HG03097 (cell line): ENCODE results near the gene FXYD3.
"Not testable (repeated sequence)": the region's sequence is repeated elsewhere in the genome, so short reads cannot be mapped to it uniquely, and the experiment has no call there.

Experiments used
- ATAC-seq: cut with Tn5 transposase; IDR thresholded peaks from one replicate; pipeline ENCODE4 v1.9.1; 2021; ENCODE audit not compliant: unreplicated experiment, low FRiP score

Gene FXYD3

GRCh38 chr19:35085947-35086346 lies 29.7 kb upstream of the FXYD3 start:
- no peak for ATAC-seq

- no peak for ATAC-seq
Observed at GRCh38 chr19:35086455-35086854, 29.2 kb upstream of the FXYD3 start.

DNA sequence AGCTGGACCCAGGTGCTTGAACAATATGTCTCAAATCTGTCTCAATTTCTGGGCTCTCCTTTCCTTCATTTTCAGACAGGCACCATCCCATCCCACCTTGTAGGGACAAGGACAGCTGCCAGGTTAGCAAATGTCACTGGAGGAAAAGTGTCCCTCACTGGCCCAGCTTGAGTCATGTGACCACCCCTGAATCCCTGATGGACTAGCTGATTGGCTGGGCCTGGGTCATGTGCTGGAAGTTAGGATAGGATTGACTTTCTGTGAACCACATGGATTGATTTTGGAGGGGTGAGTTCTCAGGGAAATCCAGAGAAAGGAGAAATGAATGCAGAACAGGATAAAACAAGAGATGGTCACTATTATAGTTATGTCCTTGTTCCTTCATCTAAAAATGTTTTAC lies 28.2 kb upstream of the FXYD3 start:
- ATAC-seq = no peak

GRCh38 chr19:35088131-35088913 lies 27.3 kb upstream of the FXYD3 start:
- no peak for ATAC-seq

DNA sequence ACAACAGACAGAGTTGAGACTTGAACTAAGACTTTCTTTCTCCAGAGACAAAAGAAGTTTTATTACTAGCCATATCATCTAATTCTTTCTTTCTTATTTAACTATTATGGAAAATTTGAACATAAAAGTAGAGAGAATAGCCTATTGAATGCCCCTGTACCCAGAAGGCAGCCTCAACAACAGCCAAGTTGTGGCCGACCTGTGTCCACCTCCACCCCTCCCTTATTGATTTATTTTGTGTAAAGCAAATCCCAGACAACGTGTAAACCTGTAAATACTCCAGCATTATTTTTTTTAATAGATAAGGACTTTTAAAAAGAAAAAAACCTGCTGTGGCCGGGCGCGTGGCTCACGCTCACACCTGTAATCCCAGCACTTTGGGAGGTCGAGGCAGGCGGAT lies 26.1 kb upstream of the FXYD3 start:
- no peak for ATAC-seq

DNA sequence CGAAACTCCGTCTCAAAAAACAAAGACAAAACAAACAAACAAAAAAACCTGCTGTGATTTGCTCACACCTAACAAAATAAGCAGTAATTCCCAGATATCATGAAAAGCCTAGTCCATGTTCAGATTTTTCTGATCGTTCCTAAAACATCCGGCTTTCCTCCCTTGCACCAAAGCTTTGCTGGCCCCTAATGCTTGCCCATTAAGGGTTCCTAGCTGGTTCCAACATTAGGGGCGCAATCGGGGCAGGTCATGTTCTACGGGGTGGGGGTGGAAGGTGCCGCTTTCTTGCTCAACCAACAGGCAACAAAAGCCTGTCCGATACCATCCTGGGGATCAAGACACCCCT lies 25.5 kb upstream of the FXYD3 start:
- no peak for ATAC-seq

- ATAC-seq = no peak
Observed at GRCh38 chr19:35090506-35091214, 25.0 kb upstream of the FXYD3 start.

DNA sequence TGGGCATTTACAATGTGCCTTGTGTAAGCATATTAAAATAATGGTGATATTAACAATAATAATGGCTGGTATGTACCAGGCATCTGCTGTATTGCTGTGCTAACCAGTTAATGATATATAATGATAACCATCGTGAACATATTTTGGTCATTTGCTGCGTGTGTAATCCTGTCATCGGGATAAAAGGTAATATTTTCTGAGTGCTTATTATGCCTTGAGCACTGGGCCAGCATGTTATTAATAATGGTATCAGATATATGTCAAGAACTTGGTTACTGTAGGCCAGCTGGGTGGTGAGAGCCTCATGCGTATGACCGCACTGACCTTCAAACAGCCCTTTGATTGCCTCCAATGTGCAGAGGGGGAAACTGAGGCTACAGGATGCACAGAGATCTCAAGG lies 22.2 kb upstream of the FXYD3 start:
- no peak for ATAC-seq

DNA sequence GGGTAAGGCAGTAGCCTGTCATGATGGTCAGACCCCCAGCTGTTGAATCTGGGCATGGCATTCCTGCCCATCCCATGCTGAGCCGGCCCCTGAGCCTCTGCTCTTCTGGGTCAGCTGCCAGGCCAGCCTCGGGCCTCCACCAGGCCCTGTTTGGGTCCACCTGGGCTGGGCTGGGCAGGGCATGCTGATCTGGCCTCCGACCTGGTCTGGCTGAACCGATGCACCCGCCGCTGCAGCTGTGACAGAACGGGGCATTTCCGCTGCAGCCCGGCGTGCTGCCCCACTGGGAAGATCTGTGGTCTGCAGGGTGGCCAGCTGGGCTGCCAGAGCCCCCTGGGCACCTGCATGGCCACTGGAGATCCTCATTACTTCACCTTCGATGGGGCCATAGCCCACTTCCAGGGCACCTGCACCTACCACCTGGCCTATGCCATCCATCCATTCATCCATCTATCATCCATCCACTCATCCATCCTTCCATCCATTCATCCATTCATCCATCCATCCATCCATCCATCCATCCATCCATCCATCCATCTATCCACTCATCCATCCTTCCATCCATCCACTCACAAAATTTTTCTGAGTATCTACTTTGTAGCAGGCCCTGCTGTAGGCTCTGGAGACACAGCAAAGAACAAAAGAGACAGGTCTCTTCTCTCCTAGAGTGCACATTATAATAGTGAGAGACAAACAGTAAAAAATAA lies 21.5 kb upstream of the FXYD3 start:
- no peak for ATAC-seq

GRCh38 chr19:35094656-35095055 lies 21.0 kb upstream of the FXYD3 start:
- ATAC-seq = no peak

DNA sequence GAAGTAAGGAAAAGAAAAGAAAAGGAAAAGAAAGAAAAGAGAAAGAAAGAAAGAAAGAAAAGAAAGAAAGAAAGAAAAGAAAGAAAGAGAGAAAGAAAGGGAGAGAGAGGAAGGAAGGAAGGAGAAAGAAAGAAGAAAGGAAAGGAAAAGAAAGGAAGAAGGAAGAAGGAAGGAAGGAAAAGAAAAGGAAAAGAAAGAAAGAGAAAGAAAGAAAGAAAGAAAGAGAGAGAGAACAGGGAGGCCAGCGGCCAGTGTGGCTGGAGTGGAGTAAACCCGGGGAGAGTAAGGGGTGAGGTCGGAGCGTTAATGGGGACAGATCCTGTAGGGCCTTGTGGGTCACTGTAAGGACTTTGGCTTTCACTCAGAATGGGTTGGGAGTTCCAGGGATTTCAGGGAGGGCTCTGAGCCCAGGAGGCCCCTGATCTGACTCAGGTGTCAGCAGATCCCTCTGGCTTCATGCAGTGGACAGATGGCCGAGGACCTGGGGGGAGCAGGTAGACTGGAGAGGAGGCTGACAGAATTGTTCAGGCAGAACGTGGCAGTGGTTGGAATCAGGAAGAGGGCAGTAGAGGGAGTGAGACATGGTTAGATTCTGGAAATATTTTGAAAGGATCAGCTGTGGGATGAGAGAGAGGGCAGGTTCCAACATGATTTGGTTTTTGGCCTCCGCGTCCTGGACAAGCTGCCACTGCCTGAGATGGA lies 19.8 kb upstream of the FXYD3 start:
- ATAC-seq = no peak

- no peak for ATAC-seq
Observed at GRCh38 chr19:35098413-35099049, 17.1 kb upstream of the FXYD3 start.

- ATAC-seq = no peak
Observed at GRCh38 chr19:35099155-35099896, 16.3 kb upstream of the FXYD3 start.

DNA sequence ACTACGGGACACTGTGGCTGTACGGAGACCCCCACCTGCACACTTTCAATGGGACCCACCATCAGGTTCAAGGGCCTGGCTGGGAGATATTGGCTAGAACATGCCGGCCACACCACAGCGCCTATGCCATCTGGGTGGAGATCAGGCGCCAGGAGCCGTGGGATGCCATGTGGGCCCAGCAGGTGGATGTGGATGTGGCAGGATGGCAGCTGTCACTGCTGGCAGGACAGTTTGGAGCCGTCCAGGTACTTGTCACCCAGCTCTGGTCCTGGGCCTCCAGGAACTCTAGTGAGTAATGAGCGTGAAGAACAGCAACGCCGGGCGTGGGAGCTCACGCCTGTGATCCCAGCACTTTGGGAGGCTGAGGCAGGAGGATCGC lies 15.7 kb upstream of the FXYD3 start:
- no peak for ATAC-seq

- no peak for ATAC-seq
Observed at GRCh38 chr19:35100588-35101533, 14.8 kb upstream of the FXYD3 start.

GRCh38 chr19:35101949-35102348 lies 13.7 kb upstream of the FXYD3 start:
- not testable (repeated sequence) for ATAC-seq

GRCh38 chr19:35103614-35104013 lies 12.0 kb upstream of the FXYD3 start:
- not testable (repeated sequence) for ATAC-seq

DNA sequence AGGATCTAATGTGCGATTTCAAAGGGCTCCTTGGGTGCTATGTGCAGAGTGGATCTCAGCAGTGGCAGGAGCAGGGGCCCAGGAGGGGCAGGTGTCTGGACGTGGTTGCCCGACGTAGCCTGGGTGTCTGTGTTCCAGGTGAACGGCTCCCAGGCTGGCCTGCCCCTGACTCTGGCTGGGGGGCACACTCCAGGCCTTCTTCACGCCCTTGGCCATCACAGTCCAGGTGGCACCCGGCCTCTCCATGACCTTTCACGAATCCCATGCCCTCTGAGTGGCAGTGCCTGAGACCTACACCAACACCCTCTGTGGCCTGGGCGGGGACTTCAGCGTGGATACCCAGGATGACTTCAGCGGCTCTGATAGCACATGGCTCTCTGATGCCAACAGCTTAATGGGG lies 11.3 kb upstream of the FXYD3 start:
- ATAC-seq = no peak

DNA sequence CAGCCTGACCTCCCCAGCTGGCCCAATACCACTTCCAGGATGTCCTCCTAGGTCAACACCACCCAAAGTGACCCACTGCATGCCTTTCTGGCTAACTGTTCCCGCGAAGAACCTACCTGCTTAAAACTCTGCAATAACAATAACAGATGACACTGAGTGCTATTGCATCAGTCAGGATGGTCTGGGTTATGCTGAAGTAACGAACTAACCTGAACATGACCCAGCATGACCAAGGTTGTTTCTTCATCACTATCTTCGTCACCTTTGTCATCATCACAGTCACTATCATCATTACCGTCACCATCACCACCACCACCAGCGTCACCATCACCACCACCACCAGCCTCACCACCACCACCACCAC lies 10.6 kb upstream of the FXYD3 start:
- ATAC-seq = no peak
